Medulla oblongata (tissue), 1 donor: ENCODE results near the gene LANCL2.
"Not testable (repeated sequence)": the region's sequence is repeated elsewhere in the genome, so short reads cannot be mapped to it uniquely, and the experiment has no call there.

Experiments
- DNase-seq: peaks from one replicate; pipeline ENCODE4 v3.0.0-alpha.2; 2015; ENCODE audit errors: extremely low spot score

Gene LANCL2

DNA sequence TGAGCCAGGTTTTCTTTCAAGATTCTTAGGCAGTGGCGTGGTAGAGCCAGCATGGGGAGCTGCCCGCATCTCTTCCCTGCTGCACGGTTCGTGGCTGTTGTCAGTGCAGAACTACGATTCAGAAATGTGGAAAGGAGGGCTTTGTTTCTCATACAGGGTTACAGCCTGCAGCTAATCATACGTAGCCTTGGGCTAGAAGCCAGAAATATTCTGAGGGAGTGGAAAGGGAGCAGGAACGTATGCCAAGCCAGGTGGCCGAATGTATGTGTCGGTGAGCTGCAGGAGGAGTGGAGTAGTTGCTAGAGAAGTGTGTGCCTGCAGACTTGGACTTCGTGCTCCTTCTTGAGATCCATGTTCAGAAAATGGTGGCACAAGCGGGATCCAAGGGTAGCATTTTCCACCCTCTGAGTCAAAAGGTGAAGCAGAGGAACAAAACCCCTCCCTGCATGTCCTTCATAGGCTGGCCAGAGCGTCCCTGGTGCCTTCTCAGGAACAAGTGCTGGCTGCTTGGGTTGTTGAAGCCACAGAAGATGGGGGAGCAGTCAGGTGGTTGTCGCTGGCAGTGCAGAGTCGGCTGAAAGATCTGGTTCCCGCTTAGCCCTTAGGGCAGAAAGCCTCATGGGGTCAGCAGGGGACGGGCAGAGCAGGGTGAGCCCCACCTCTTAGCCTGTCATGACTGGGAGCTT, 40.9 kb downstream of the LANCL2 start:
- DNase-seq = no peak

DNA sequence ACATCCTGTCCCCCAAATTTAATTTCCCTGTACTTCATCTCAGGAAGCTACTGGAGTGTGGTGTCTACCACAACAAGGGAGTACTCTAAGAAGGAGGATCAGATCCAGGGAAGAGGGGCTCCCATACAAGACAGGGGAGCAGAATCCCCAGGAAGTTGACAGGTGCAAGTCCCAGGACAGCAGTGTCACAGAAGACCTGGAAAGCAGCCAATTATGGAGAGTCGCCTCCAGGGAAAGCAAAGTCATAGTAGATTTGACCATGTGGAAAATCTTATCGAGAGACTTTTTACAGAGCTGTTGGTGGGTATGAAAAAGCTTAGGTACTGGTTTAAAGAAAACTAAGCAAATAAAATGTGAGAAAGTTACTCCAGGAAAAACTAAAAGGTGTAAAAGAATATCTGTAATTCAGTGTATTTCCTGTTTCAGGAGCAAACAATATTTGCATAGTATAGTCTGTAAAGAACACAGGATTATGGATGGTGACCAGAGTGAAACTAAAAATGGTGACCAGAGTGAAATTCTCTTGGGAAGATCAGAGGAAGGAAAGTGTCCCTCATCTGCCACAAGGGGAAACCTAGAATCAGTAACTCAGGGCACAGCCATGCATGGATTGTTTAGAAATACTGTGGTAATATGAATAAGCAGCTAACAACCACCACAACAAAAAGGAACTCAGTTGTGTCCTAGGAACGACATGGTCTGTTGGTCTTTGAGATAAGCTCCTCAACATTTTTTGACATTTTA, 44.5 kb downstream of the LANCL2 start:
- no peak for DNase-seq

DNA sequence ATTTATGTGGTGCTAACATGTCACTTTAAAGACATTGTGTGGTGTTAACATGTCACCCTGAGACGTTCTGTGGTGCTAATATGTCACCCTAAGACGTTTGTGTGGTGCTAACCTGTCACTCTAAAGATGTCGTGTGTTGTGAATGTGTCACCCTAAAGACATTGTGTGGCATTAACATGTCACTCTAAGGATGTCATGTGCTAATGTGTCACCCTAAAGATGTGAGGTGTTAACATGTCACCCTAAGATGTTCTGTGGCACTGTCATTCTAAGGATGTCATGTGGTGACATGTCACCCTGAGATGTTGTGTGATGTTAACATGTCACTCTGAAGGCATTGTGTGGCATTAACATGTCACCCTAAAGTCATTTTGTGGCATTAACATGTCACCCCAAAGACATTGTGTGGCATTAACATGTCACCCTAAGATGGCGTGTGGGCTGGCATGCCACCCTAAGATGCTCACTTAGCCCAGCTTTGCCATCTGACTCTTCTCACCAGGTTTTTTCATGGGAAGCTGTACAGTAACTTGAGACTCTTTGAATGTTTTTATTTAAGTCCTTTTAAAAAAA, 45.6 kb downstream of the LANCL2 start:
- DNase-seq = no peak

DNA sequence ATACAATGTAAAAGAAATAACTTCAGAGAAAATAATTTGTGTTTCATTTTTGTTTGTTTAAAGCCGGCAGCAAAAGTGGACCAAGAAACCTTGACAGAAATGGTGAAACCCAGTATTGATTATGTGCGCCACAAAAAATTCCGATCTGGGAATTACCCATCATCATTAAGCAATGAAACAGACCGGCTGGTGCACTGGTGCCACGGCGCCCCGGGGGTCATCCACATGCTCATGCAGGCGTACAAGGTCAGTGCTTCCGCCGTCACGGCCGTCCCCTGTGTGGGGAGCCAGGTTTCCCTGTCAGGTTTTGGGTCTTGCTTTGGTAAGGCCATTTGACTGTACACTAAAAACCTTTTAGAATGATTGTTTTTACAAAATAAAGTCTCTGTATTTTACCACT, 46.7 kb downstream of the LANCL2 start:
- DNase-seq = no peak

DNA sequence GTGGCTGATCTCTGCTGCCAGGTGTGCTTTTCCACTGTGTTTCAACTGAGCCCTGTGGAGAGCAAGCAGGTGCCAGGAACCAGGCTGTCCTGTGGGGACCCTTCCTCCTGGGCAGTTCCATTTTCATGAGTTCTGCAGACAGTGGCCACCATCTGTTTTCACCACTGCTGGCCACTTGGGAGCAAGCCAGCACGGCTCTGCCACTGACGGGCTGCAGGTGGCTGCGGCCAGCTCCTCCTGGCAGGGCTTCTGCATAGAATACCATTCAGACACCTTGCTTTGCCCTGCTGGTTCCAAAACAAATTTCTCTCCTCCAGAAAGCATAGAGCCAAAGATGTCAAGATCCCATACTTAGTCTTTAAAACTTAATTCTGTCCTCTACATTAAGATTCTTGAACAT, 48.3 kb downstream of the LANCL2 start:
- DNase-seq = no peak

DNA sequence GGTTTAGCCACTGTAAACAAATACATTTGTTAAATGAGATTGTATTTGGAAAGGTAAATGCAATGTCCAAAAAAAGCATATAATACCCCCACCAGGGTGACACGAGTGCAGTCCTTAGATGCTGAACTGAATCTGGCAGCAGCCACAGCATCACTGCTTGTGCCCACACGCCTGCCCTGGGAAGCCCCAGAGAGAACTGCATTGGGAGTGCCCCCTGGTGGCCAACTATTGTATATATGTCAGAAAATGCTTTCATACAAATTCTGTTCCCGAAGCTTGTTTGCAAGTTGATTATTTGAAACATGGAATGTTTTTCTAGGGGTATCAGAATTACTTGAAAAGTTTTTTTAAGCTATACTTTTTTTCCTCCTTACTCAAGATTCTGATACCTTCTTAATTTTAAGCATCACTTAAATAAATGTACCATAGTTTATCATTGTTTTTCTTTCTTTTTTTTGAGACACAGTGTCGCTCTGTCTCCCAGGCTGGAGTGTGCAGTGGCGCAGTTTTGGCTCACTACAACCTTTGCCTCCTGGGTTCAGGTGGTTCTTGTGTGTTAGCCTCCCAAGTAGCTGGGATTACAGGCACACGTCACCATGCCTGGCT, 50.1 kb downstream of the LANCL2 start:
- peak; percentile 90 for DNase-seq

DNA sequence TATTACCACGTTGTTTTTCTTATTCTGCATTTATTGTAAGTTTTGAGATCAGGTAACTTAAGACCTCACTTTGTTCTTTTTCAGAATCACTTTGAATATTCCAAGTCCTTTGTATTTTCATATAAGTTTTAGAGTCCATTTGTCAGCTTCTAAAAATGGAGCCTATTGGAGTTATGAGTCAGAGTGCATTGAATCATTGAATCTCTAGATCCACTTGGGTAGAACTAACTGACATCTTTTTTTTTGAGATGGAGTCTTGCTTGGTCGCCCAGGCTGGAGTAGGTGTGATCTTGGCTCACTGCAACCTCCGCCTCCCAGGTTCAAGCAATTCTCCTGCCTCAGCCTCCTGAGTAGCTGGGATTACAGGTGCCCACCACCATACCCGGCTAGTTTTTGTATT, 52.3 kb downstream of the LANCL2 start:
- not testable (repeated sequence) for DNase-seq

DNA sequence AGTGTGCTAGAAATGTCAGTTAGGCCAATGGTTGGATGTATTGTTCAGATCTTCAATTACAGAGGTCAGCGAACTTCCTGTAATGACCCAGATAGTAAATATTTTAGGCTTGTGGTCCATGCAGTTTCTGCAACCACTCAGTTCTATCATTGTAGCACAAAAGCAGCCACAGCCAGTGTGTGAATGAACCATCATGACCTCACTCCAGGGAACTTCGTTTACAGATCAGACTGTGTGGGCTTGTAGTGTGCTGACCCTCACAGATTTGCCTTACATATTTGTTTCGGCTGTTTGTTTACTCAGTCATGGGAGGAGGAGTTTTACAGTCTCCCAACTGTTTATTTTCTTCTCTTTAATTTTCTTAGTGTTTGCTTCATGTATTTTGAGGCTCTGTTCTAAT, 55.4 kb downstream of the LANCL2 start:
- DNase-seq = no peak

DNA sequence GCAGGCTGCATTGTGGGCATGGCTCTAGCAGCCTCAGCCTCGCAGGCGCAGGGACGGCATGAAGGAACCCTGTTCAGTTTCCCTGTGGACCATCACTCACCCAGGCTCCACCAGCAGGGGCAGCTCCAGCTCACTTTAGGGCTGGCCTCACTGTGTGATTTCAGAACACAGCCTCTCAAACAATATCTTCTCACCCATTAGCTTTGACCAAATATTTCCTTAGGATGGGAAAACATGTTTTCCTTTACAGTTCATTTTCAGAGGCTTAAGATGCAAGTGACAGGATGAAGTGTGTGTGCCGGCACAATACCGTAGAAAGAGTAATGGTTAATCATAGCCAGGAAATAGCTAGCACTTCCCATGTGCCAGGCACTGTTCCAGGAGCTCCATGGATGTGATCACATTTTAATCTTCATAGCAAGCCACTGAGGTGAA, 58.2 kb downstream of the LANCL2 start:
- no peak for DNase-seq

DNA sequence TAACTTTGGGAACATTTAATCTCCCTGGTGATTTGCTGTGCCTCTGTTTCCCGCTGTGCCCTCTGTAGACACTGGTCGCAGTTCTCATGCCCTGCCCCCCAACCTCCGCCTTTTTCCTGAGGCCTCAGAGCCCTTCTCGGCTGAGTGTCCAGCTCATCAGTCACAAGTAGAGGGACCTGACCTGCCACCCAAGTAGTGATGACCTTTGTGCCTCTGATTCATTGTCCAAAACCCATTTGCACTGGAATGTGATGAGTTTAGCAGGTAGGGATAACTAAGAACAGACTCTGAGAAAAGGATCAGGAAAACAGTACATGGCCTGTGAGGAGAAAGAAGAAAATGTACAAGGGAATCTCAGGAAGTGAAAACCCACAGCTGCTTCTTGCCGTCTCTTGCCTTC, 58.8 kb downstream of the LANCL2 start:
- DNase-seq = no peak

DNA sequence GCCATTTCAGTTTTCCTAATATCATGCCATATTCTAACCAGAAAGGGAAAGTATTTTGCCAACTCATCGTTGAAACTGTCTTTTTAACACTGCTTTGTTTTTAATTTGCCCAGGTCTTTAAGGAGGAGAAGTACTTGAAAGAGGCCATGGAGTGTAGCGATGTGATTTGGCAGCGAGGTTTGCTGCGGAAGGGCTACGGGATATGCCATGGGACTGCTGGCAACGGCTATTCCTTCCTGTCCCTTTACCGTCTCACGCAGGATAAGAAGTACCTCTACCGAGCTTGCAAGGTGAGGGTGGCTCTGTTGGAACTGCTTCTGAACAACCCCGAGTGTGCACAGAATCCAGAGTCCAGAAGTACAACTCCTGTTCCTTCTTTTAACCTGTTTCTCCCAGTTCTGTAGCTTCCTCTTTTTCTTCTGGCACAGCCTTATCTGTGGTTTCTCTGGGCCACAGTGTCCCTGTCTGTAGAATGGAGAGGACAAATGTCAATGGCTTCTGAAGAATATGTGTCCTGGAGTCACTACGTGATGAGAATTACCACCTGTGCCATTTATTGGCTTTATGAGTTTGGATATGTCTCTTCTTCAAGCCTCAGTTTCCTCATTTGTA, 60.1 kb downstream of the LANCL2 start:
- DNase-seq = no peak

DNA sequence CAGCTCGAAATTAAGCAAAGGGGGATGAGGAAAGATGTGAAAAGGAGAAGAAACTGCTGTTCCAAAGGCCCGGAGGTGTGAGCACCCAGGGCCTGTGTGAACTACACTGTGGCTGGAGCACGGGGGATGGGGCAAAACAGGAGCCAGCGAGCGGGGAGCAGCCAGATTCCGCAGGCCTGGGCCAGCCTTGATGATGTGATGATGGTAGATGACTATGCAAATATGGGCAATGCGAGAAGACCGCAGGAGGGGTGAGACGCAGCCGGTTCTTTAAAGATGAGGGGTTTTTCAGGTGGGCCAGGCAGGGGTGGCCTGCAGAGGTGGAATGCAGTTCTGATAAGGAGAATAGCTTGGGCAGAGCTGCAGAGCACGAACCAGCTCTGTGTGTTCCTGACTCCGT, 61.5 kb downstream of the LANCL2 start:
- no peak for DNase-seq

DNA sequence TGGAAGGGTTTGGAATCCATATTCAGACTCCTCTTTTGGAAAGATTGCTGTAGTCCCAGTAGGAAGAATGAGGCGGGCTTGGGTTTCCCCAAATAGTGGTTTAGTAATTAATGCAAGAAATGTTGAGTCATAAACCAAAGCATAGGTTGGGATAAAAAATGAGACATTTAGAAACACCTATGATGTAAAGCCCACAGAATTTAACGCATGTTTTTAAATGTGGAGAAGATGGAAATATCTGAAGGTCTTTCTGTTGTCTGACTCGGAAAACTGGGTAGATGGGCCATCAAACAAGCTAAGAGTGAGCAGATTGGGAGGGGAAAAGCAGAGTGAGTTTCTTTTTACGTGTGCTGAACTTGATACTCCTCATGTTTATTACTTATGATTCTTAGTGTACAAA, 62.2 kb downstream of the LANCL2 start:
- DNase-seq = no peak

DNA sequence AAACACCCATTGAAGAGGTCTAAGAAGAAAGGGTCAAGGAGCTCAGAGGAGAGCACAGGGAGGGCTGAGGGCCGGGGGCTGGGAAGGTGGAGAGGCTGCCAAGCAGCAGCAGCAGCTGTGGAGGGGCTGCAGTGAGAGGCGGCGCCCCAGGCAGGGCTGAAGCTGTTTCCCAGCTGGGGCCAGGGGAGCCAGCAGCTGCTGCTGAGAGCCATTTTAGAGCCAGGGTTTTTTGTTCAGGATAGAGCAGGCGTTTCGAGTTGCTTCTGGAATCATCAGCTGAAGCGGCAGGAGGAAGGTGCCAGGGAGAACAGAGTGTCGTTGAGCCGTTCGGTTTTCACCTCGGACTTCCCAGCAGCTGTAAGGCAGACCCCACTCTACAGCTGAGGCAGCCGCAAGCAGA, 62.7 kb downstream of the LANCL2 start:
- no peak for DNase-seq

DNA sequence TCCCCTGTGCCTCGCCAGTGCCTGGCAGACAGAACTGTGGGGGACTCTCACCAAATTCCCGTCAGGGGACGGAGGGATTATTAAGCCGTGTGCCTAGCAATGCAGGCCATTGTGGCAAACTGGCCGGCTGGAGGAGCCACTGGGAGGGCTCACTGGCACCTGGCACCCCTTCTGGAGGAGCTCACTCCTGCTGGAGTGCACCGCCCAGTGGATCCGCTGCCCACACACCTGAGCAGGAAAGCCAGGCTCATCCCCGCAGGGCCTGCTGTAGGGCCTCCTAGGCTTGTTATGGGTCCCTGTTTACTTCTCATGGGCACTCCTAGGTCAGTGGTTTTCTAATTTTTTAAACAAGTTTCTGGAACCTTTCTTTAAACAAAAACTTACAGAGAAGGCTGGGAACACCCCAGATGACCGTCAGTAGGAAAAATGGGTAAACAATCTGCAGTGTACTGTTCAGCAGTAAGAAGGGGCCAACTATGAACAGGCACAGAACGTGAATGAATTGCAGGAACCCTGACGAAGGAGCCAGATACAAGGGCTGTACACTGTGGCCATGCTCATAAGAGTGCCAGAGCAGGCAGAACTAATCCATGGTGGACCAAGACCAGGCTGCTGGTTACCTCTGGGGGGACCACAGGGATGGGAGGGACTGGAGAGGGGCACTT, 64.8 kb downstream of the LANCL2 start:
- DNase-seq = no peak

DNA sequence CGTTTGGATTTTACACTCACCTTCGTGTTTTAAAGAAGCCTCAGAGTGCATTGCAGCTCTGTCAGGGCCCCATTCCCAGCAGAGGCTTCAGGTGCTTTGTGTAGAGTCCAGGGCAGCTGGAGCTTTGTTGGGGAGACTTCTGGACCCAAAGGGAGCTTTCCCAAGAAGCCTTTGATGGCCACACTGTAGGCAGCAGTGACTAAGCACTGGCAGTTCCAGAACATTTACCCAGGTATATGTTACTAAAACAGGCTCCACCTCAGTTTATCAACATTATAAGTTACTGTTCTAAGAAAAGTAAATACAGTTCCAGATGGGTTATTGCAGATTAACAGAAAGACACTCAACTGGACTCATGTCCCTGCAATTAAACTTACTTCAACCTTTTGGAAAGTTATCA, 66.8 kb downstream of the LANCL2 start:
- no peak for DNase-seq

DNA sequence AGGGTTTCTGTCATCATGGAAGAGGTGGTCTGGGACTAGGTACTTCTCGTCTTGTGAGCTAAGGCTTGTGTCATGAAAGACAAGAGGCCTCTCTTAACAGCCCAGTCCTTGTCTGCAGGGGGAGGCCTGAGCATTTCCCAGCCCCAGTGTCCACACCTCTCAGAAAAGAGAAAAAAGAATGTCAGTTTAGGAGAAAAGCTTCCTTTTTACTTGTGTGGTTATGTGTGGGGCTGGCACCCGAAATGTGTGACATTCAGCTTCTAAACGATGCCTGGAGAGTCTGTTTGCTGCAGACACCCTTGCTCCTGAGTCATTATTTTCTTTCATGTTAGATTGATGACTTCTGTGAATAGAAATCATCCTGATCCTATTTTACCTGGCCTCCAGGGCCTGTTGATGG, 67.4 kb downstream of the LANCL2 start:
- DNase-seq = no peak

DNA sequence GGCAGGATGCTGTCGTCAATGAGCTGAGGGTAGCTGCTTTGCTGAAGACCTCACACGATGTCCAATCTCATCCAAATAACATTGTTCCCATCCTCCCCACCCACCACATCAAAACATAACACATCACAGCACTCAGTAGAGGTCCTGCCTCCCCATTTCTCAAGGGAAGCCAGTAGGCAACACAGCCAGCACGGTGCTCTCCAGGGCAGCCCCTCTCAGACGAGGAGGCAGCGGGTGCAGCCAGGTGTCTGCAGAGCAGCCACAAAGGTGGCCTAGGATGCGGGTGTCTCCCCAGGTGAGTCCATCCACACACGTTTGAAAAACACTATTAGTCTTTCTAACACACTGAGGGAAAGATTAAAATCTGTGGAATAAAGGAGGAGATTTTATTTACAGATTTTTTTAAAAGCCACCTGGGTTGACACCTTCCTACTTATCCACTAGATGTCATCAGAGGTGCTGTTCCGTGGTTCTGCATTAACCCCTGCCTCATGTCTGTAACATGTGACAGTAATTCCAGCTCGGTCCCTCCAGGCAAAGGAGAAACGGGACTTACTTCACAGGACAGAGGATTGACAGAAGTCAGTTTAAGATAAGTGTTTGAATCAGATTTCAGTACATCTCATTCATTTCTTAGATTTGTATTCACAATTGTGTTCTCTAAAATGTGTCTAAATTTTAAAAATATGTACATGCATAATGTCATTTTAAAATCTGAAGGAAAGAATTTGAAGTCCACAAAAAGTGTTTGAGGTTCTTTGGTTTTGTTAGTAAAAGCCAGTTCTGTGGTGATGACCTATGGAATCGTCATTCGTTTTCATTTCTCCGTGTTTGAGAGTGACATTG, 68.0 kb downstream of the LANCL2 start:
- DNase-seq = peak; percentile 37

DNA sequence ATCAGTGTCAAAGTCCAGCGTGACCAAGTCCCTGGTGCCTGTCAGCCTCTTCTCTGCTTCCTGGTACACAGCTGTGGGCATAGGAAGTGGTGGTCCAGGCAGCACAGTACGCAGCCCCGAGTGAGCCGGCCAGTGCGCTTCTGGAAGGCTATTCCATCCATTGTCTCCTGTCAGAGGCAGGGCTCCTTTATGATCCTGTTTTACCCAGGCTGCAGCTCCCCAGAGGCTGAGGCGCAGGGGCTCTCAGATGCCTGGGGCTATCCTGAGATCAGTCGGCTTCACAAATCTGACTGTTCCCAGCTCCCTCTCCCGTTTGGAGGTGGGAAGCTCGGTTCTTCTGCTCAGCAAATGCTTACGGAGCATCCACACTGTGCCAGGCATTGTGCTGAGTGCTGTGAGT, 70.3 kb downstream of the LANCL2 start:
- no peak for DNase-seq

DNA sequence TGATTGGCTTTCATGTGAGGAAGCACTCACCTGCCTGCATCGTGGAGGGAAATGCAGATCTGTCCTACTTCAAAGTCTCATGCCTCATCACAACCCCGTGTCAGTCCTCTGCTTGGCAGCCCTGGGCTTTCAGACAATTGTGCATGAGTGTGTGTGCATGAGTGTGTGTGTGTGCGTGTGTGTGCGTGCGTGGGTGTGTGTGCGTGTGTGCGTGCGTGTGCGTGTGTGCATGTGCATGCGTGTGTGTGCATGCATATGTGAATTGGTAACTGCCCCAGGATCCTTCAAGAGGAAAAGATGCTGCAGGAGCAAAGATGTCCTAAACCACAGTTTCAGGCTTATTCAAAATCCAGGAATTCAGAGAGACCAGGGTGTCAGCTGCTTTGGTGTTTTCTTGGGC, 71.3 kb downstream of the LANCL2 start:
- DNase-seq = no peak

DNA sequence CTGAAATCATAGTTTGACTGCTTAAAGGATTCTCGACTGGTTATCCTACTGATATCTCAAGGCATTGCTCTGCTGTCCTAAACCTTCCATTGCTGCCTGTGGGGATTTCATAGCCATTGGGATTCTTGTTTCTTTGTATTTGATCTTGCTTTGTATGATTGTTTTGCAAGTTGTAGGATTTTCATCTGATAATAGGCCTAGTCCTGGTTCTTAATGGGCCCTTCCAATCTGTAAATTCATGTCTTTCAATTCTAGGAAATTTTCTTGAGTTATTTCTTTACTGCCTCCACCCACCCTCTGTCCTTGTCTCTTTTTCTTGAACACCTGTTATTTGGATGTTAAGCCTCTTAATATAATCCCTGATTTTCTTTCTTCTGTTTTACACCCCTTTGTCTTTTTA, 72.2 kb downstream of the LANCL2 start:
- no peak for DNase-seq
